ENCODE data around the gene CYTH3.

GRCh38 chr7:6259257-6259656 lies 13.2 kb downstream of the CYTH3 start:
- TF ChIP-seq, protein P1, sequence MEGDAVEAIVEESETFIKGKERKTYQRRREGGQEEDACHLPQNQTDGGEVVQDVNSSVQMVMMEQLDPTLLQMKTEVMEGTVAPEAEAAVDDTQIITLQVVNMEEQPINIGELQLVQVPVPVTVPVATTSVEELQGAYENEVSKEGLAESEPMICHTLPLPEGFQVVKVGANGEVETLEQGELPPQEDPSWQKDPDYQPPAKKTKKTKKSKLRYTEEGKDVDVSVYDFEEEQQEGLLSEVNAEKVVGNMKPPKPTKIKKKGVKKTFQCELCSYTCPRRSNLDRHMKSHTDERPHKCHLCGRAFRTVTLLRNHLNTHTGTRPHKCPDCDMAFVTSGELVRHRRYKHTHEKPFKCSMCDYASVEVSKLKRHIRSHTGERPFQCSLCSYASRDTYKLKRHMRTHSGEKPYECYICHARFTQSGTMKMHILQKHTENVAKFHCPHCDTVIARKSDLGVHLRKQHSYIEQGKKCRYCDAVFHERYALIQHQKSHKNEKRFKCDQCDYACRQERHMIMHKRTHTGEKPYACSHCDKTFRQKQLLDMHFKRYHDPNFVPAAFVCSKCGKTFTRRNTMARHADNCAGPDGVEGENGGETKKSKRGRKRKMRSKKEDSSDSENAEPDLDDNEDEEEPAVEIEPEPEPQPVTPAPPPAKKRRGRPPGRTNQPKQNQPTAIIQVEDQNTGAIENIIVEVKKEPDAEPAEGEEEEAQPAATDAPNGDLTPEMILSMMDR (IDR thresholded peaks at IDR 0.05): no peak
- TF ChIP-seq POLR2AphosphoS5 (IDR thresholded peaks at IDR 0.05; ENCODE audit: insufficient read depth in 1 of 2, low read depth in 1 of 2) (no peak), POLR2A (IDR thresholded peaks at IDR 0.05) (no peak)

All from vagina (tissue), 2 donors.